AG09309 (cell line): ENCODE results near the gene DOCK7.

Source experiments
- DNase-seq: peaks from one replicate; pipeline ENCODE4 v3.0.0-alpha.2; 2010; ENCODE audit warnings: low read depth
- H3K4me3 ChIP-seq: 2 replicates; pipeline ENCODE4 v1.5.1; 2011; ENCODE audit warnings: mild to moderate bottlenecking, low read depth, low read length, moderate library complexity; ENCODE audit not compliant: control insufficient read depth
- TF ChIP-seq, protein P1 (sequence below): IDR thresholded peaks from 2 replicates; pipeline ENCODE4 v1.5.1; 2011; ENCODE audit warnings: mild to moderate bottlenecking, low read depth, low read length, inconsistent platforms; ENCODE audit not compliant: insufficient read depth, control insufficient read depth; ENCODE audit errors: missing control alignments

DOCK7 gene

DNA sequence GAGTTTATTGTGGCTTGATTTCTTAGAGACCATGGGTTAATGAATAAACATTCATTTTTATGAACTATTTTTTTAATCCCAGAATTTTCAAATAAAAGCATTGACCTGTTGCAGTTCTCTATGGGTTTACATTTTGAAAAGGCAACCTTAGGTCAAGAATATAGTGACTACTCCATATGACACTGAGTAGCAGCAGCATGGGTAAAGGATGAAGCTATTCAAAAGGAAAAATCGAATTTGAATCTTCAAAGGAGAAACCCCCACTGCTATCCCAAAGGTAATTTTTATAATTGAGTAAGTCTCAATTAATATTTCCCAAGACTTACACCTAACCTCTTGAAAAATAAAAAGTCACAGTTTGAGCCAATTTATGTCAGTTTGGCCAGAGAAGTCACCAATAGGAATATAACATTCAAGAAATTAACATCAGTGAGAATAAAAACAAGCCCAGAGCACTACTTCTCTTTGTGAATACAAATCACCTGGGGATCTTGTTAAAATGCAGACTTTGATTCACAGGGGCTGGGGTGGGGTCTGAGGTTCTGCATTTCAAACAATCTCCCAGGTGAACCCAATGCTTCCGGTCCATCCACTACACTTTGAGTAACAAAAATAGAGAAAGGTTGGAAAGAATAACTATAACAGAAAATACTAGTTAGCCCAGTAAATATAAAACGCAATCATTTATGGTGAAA is 211.5 kb downstream of the DOCK7 start:
- DNase-seq, result no peak
- no peak overlapping the region for H3K4me3 ChIP-seq
- TF ChIP-seq, protein P1, sequence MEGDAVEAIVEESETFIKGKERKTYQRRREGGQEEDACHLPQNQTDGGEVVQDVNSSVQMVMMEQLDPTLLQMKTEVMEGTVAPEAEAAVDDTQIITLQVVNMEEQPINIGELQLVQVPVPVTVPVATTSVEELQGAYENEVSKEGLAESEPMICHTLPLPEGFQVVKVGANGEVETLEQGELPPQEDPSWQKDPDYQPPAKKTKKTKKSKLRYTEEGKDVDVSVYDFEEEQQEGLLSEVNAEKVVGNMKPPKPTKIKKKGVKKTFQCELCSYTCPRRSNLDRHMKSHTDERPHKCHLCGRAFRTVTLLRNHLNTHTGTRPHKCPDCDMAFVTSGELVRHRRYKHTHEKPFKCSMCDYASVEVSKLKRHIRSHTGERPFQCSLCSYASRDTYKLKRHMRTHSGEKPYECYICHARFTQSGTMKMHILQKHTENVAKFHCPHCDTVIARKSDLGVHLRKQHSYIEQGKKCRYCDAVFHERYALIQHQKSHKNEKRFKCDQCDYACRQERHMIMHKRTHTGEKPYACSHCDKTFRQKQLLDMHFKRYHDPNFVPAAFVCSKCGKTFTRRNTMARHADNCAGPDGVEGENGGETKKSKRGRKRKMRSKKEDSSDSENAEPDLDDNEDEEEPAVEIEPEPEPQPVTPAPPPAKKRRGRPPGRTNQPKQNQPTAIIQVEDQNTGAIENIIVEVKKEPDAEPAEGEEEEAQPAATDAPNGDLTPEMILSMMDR, result no peak

DNA sequence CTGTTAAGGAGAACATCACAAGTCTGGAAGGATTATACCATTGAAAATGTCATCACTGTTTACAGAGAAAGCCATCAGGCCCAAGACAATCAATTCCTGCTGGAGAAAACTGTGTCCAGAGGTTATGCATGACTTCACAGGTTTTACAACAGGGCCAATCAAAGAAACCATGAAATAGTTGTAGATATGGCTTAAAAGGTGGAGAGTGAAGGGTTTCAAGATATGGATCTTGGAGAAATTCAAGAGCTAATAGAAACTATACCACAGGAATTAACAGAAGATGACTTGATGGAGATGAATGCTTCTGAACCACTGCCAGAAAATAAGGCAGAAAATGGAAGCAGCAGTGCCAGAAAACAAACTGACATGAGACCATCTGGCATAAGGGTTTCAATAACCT is 221.1 kb downstream of the DOCK7 start:
- no peak for DNase-seq
- TF ChIP-seq, protein P1, result no peak
- no peak overlapping the region for H3K4me3 ChIP-seq

DNA sequence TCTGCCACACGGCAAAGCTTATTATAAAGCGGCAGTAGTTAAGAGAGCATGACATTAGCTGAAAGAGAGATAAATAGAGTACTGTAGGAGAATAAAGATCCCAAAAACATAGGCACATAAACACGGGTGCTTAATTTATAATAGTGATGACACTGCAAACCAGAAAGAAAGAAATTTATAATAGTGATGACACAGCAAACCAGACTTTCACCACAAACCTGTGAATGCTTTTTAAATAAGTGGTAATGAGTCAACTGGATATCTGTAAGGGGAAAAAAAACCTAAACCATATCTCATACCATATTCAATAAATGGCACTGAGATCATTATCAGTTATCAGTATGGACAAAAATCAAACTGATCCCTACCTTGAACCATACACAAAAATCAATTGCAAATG is 225.8 kb downstream of the DOCK7 start:
- no peak overlapping the region for H3K4me3 ChIP-seq
- no peak for DNase-seq
- TF ChIP-seq, protein P1, result no peak

DNA sequence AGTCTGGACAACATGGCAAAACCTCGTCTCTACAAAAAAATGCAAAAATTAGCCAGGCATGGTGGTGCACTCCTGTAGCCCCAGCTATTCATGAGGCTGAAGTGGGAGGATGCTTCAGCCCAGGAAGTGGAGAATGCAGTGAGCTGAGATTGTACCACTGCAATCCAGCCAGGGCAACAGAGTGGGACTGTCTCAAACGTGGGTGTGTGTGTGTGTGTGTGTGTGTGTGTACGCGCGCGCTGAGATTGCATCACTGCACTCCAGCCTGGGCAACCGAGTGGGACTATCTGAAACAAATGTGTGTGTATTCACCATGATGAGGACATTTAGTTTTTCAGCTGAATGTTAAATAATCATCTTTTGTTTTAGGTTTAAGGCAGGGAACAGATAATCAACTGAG is 230.2 kb downstream of the DOCK7 start:
- no peak for DNase-seq

DNA sequence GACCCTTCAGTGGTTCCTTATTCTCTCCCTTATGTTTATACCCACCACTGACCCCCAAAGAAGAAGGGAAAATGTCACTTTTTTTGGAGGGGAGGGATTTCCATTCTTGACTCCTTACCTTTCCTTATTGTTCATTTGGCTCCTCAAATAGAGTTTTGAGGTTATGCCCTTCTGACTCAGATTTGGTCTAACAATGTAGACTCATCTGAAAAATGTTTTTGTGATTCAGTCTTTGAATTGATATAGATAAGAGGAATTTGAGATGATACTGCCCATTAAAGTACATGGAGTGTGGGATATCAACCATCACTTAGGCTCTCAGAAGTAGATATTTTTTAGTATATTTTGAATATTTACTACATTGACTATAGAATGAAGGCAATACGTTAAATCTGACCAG is 235.2 kb downstream of the DOCK7 start:
- TF ChIP-seq, protein P1, result no peak
- no peak overlapping the region for H3K4me3 ChIP-seq
- no peak for DNase-seq

More for the DNA sequence above, 230.2 kb downstream of the DOCK7 start:
- TF ChIP-seq, protein P1, result no peak
- H3K4me3 ChIP-seq, result no peak overlapping the region

DNA sequence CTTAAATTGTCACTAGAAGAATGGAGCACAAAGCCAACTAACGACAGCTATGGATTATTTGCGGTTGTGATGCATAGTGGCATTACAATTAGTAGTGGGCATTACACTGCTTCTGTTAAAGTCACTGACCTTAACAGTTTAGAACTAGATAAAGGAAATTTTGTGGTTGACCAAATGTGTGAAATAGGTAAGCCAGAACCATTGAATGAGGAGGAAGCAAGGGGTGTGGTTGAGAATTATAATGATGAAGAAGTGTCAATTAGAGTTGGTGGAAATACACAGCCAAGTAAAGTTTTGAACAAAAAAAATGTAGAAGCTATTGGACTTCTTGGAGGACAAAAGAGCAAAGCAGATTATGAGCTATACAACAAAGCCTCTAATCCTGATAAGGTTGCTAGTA is 237.9 kb downstream of the DOCK7 start:
- H3K4me3 ChIP-seq, result no peak overlapping the region
- TF ChIP-seq, protein P1, result no peak
- DNase-seq, result no peak
